Measurements from ENCODE around the gene SCO2. TPM values are rescaled to one million over a fixed set of nuclear protein-coding genes. Genes with fewer than 3 reads are reported as not detected.

The SCO2 gene
- total RNA-seq, 4 donors from 2014 or later, result 1.5 to 10.7 (median 8.3) TPM

GRCh38 chr22:50532824-50533796, 7.7 kb upstream of the SCO2 start:
- no peak for TF ChIP-seq CTCF (IDR thresholded peaks at IDR 0.05; ENCODE audit: low read depth)

- no peak for TF ChIP-seq CTCF (IDR thresholded peaks at IDR 0.05; ENCODE audit: low read depth)
Measured at GRCh38 chr22:50531962-50532674, 6.7 kb upstream of the SCO2 start.

GRCh38 chr22:50531546-50531961, 6.2 kb upstream of the SCO2 start:
- TF ChIP-seq CTCF (IDR thresholded peaks at IDR 0.05; ENCODE audit: low read depth), result no peak

GRCh38 chr22:50530877-50531545, 5.6 kb upstream of the SCO2 start:
- no peak for TF ChIP-seq CTCF (IDR thresholded peaks at IDR 0.05; ENCODE audit: low read depth)

GRCh38 chr22:50530580-50530876, 5.1 kb upstream of the SCO2 start:
- no peak for TF ChIP-seq CTCF (IDR thresholded peaks at IDR 0.05; ENCODE audit: low read depth)

- TF ChIP-seq CTCF (IDR thresholded peaks at IDR 0.05; ENCODE audit: low read depth), result no peak
Measured at GRCh38 chr22:50529897-50530579, 4.6 kb upstream of the SCO2 start, which contains the start of gene TYMP. TSS of gene TYMP (minus strand) at chr22:50530012. CDS start at chr22:50529709, 303 bp downstream.

Data from subcutaneous adipose tissue (tissue), 4 donors.